Upper lobe of right lung (tissue), 1 donor: Measurements from ENCODE around the gene MAN1A1. TPM values are rescaled to one million over a fixed set of nuclear protein-coding genes. Genes with fewer than 3 reads are reported as not detected.
"Not testable (repeated sequence)": the region's sequence is repeated elsewhere in the genome, so short reads cannot be mapped to it uniquely, and the experiment has no call there.

Experiments
- ATAC-seq: fragments of 200-7000 bp; cut with Tn5 transposase; one replicate; pipeline ENCODE4 v1.9.1; 2020; ENCODE audit warnings: mild to moderate bottlenecking, moderate library complexity
- DNase-seq: peaks from one replicate; pipeline ENCODE4 v3.0.0-alpha.2; 2020
- H3K27ac ChIP-seq: fragments of 200-600 bp; one replicate; pipeline ENCODE4 v1.8.0; 2022
- H3K27me3 ChIP-seq: fragments of 200-600 bp; one replicate; pipeline ENCODE4 v1.8.0; 2022; ENCODE audit warnings: mild to moderate bottlenecking
- H3K36me3 ChIP-seq: fragments of 200-600 bp; one replicate; pipeline ENCODE4 v1.8.0; 2022
- H3K4me1 ChIP-seq: fragments of 200-600 bp; one replicate; pipeline ENCODE4 v1.8.0; 2022
- H3K4me3 ChIP-seq: fragments of 200-600 bp; one replicate; pipeline ENCODE4 v1.8.0; 2022; ENCODE audit warnings: mild to moderate bottlenecking
- H3K9me3 ChIP-seq: fragments of 200-600 bp; one replicate; pipeline ENCODE4 v1.8.0; 2022
- CTCF ChIP-seq: fragments of 200-600 bp; IDR thresholded peaks from one replicate; pipeline ENCODE4 v1.8.0; 2022; ENCODE audit warnings: antibody characterized with exemption
- intact Hi-C: fragments of 100-400 bp; cut with DNase I; formaldehyde crosslinking; loops from one replicate; pipeline ENCODE4 v1.11.0; 2022
- total RNA-seq: library from RNA; stranded (reverse); fragmentation: NEBNext Ultra II Directional; extraction: Animal tissue kit (Norgen Biotek cat#: 25700); gene quantifications from one replicate; pipeline ENCODE4 v1.2.1, GENCODE V29; 2021
- donor health status: DM: no; HTN: yes; CAD: no; lungs with severe emphysema.

MAN1A1 gene
- total RNA-seq, 1 donor from 2014 or later, result 74.0 TPM

- ATAC-seq, result no peak
- TF ChIP-seq CTCF, result no peak
- intact Hi-C loops, result no loop called here
These were observed 179.0 kb downstream of the MAN1A1 start for GRCh38 chr6:119170447-119171087.

GRCh38 chr6:119170103-119170446 lies 179.5 kb downstream of the MAN1A1 start:
- no peak overlapping the region for H3K4me3 ChIP-seq
- no peak overlapping the region for H3K27ac ChIP-seq
- no peak for TF ChIP-seq CTCF
- ATAC-seq (no peak), DNase-seq (no peak)
- intact Hi-C loops, result no loop called here
- H3K27me3 ChIP-seq, result no peaks in the 10 kb centered on the region
- no peaks in the 10 kb centered on the region for H3K36me3 ChIP-seq
- no peaks in the 10 kb centered on the region for H3K9me3 ChIP-seq
- H3K4me1 ChIP-seq, result peaks cover 9% of the 10 kb centered on the region

More at GRCh38 chr6:119170447-119171087, 179.0 kb downstream of the MAN1A1 start:
- peaks cover 9% of the 10 kb centered on the region for H3K4me1 ChIP-seq
- DNase-seq, result no peak
- no peaks in the 10 kb centered on the region for H3K27me3 ChIP-seq
- H3K36me3 ChIP-seq, result no peaks in the 10 kb centered on the region
- no peaks in the 10 kb centered on the region for H3K9me3 ChIP-seq
- H3K27ac ChIP-seq, result no peak overlapping the region
- H3K4me3 ChIP-seq, result no peak overlapping the region

DNA sequence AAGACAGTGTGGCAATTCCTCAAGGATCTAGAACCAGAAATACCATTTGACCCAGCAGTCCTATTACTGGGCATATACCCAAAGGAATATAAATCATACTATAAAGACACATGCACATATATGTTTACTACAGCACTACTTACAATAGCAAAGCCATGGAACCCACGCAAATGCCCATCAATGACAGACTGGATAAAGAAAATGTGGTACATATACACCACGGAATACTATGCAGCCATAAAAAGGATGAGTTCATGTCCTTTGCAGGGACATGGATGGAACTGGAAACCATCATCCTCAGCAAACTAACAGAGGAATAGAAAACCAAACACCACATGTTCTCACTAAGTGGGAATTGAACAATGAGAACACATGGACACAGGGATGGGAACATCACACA lies 180.2 kb downstream of the MAN1A1 start:
- H3K36me3 ChIP-seq, DNase-seq, H3K4me1 ChIP-seq, H3K9me3 ChIP-seq, intact Hi-C loops, H3K27ac ChIP-seq, H3K4me3 ChIP-seq, H3K27me3 ChIP-seq, ATAC-seq: not testable (repeated sequence)

GRCh38 chr6:119166024-119166784 lies 183.4 kb downstream of the MAN1A1 start:
- Histone ChIP-seq H3K27me3 (no peaks in the 10 kb centered on the region), H3K4me1 (peaks cover 9% of the 10 kb centered on the region), H3K27ac (no peak overlapping the region), H3K36me3 (no peaks in the 10 kb centered on the region), H3K4me3 (no peak overlapping the region), H3K9me3 (no peaks in the 10 kb centered on the region)
- ATAC-seq, result no peak
- no peak for TF ChIP-seq CTCF
- intact Hi-C loops, result no loop called here
- no peak for DNase-seq

DNA sequence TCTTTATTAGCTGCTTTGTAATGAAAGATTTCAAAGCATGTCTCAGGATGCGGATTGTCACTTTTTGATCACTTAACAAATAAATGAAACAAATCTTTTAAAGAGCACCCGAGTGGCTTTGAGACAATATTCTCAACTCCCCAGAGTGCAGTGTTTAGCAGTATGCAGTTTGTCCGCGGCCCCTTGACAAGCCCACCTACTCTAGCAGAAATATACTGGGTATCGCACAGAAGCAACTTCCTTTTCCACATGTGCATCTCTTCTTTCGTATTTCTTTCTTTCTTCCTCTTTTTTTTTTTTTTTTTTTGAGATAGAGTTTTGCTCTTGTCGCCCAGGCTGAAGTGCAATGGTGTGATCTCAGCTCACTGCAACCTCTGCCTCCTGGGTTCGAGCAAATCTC lies 186.6 kb downstream of the MAN1A1 start:
- Histone ChIP-seq H3K27me3 (no peaks in the 10 kb centered on the region), H3K4me3 (no peak overlapping the region), H3K27ac (no peak overlapping the region), H3K4me1 (no peaks in the 10 kb centered on the region), H3K36me3 (no peaks in the 10 kb centered on the region), H3K9me3 (no peaks in the 10 kb centered on the region)
- intact Hi-C loops, result no loop called here
- DNase-seq (no peak), ATAC-seq (no peak)
- TF ChIP-seq CTCF, result no peak

GRCh38 chr6:119162134-119162775 lies 187.3 kb downstream of the MAN1A1 start:
- ATAC-seq, result no peak
- Histone ChIP-seq H3K9me3 (no peaks in the 10 kb centered on the region), H3K27ac (no peak overlapping the region), H3K36me3 (no peaks in the 10 kb centered on the region), H3K4me3 (no peak overlapping the region), H3K27me3 (no peaks in the 10 kb centered on the region), H3K4me1 (no peaks in the 10 kb centered on the region)
- intact Hi-C loops, result no loop called here
- TF ChIP-seq CTCF, result no peak
- DNase-seq, result no peak
